ENCODE results near the gene URM1.
"Not testable (repeated sequence)": the region's sequence is repeated elsewhere in the genome, so short reads cannot be mapped to it uniquely, and the experiment has no call there.

URM1 gene

DNA sequence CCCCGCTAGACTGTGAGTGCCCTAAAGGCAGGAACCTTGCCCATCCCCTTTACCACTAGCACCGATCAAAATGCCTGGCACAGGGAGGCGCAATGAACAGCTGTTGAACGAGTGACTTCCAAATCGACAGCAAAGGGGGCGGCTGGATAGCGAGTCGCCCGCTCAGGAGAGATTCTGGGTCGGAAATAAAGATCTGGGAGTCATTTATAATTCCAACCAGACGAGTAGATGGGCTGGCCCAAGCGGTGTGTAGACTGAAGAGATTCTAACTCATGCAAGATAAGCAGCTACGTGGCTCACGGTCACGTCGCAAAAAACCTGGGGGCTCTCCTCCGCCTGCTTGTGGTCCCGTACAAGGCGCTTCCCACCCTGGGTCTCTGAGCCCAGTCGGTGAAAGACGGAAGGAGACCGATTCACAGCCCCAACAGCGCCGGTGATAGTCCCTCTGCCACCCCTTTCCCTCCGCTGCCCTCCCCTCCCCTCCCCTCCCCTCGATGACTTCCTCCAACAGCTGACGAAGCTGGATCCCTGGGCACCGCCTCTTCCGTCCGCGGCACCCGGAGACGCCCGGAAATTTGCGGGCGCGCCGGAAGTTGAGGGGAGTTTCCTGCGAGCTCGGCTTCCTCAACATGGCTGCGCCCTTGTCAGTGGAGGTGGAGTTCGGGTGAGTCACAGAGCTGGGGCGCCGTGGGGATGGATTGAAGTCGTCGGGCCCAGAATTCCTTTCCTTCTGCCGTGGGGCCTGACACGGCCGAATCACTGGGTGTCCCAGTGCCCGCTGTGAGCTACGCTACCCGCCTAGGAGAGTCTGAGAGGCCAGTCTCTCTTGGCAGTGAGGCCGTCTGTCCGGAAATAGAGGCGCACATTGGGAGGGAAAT, at the start of gene URM1:
TSS of gene URM1 (plus strand) at position 623 of the 878 bp plus-strand sequence. CDS start at position 630, 7 bp downstream.
- peak; percentile 93 for DNase-seq

GRCh38 chr9:128321879-128322403, 49.2 kb upstream of the URM1 start:
- DNase-seq = no peak

- peak; percentile 97 for DNase-seq
Measured at GRCh38 chr9:128322404-128323211, 48.6 kb upstream of the URM1 start, which contains the start of the genes COQ4 and TRUB2. Gene COQ4, plus strand, starts transcription at chr9:128322839. Its CDS starts 20 bp downstream, at chr9:128322859. Gene TRUB2, minus strand, starts transcription at chr9:128322447. Its CDS starts 39 bp downstream, at chr9:128322408.

- peak; percentile 8 for DNase-seq
Measured at GRCh38 chr9:128323212-128323730, 47.9 kb upstream of the URM1 start.

- no peak for DNase-seq
Measured at GRCh38 chr9:128323791-128324190, 47.4 kb upstream of the URM1 start.

DNA sequence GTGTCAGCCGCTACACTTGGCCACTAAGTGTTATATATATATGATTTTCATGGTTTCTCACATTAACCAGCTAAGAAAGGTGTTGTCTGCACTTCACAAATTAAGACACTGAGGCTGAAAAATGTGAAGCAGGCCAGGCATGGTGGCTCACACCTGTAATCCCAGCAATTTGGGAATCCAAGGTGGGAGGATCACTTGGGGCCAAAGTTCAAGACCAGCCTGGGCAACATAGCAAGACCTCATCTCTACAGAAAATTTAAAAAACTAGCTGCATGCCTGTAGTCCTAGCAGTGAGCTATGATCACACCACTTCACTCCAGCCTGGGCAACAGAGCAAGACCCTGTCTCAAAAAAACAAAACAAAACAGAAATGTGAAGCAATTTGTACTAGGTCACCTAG, 46.8 kb upstream of the URM1 start:
- DNase-seq = no peak

- no peak for DNase-seq
Measured at GRCh38 chr9:128325629-128326028, 45.5 kb upstream of the URM1 start.

DNA sequence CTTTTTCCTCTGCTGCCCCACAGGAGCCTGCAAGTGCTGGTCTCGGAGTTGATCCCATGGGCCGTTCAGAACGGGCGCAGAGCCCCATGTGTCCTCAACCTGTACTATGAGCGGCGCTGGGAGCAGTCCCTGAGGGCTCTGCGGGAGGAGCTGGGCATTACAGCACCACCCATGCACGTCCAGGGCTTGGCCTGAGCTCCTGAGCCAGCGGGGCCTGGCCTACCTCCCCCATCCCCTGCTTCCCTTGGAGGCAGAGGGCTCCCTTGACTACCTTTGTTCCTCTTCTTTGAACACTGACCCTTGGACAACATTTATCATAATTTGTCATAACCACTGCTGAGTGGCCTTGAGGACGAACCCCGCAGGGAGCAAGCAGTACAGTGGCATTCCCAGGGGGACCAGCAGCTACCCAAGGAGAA, 37.7 kb upstream of the URM1 start:
- DNase-seq = no peak

GRCh38 chr9:128335161-128335560, 36.0 kb upstream of the URM1 start:
- no peak for DNase-seq

GRCh38 chr9:128335914-128336313, 35.3 kb upstream of the URM1 start:
- DNase-seq = no peak

GRCh38 chr9:128337936-128338335, 33.2 kb upstream of the URM1 start:
- no peak for DNase-seq

GRCh38 chr9:128338852-128339614, 32.1 kb upstream of the URM1 start:
- not testable (repeated sequence) for DNase-seq

- DNase-seq = peak; percentile 63
Measured at GRCh38 chr9:128339761-128340690, 31.1 kb upstream of the URM1 start, which contains the start of gene SLC27A4. Gene SLC27A4, plus strand, starts transcription at chr9:128340527. Its CDS starts 2,606 bp downstream, at chr9:128343133.

GRCh38 chr9:128340691-128341434, 30.3 kb upstream of the URM1 start:
- DNase-seq = peak; percentile 23

DNA sequence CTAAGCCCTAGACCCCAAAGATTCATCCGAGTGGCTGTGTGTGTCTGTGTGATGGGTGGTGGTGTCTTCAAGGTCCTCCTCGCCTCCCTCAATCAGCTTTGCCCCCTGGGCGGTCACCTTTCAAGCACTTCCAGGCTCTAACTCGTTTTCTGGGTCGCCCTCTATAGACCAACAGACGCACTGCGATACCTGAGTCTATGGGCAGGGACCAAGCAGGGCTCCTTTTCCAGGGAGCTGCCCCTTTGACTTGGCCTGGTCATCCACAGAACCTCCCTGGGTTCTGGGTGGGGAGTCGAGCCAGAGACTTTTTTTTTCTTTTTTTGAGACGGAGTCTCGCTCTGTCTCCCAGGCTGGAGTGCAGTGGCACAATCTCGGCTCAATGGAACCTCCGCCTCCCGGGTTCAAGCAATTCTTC, 29.7 kb upstream of the URM1 start:
- peak; percentile 43 for DNase-seq

- no peak for DNase-seq
Measured at GRCh38 chr9:128342971-128343680, 28.0 kb upstream of the URM1 start.

GRCh38 chr9:128343855-128344254, 27.3 kb upstream of the URM1 start:
- DNase-seq = no peak

DNA sequence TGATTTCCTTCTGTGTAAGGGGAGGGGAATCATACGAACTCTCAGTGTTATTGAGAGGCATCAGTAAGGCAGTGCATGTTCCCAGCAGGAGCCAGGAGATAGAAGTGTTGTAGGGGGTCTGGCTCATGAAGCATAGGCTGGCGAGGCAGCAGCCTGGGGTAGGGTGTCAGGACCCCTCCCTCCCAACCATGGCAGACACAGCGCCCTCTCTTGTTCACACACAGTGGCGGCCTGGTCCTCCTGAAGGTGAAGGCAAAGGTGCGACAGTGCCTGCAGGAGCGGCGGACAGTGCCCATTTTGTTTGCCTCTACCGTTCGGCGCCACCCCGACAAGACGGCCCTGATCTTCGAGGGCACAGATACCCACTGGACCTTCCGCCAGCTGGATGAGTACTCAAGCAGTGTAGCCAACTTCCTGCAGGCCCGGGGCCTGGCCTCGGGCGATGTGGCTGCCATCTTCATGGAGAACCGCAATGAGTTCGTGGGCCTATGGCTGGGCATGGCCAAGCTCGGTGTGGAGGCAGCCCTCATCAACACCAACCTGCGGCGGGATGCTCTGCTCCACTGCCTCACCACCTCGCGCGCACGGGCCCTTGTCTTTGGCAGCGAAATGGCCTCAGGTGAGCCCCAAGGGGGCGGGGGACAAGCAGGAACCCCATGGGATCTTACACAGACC, 26.1 kb upstream of the URM1 start:
- no peak for DNase-seq

GRCh38 chr9:128349125-128349524, 22.0 kb upstream of the URM1 start:
- DNase-seq = no peak
